ENCODE results near the gene ACAD10.
"Not testable (repeated sequence)": the region's sequence is repeated elsewhere in the genome, so short reads cannot be mapped to it uniquely, and the experiment has no call there.

The ACAD10 gene

DNA sequence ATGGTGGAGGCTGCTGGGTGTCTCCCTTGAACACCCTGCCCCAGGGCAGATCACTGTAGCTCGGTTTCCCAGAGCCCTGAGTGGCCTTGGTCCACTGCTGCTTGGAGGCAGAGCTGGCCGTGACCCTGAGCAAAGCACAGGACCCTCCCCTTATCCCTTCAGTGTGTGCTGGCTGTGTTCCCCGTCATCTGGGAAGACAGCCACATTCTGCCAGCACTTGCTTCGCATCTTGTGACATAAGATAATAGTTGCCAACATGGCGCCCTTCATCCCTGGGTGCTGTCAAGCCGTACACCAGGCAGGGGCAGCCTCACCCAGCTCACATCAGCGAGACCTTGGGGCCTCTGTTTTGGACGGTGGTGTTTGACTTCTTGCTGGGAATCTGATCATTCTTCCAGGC, 68.8 kb downstream of the ACAD10 start:
- DNase-seq = no peak

DNA sequence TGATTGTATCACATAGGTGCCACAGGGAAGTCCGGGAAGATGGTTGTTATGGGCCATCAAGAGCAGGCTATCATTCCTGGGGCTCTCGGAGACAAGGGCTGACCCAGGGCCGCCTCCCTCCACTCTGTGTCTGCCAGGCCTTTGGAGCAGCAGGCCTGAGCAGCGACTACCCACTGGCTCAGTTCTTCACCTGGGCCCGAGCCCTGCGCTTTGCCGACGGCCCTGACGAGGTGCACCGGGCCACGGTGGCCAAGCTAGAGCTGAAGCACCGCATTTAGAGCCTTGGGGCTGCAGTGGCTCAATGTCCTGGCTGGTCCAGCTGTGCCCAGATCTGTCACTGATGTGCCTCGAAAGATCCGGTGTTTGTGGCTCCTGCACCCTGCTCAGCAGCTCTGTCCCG, 70.3 kb downstream of the ACAD10 start:
- no peak for DNase-seq

DNA sequence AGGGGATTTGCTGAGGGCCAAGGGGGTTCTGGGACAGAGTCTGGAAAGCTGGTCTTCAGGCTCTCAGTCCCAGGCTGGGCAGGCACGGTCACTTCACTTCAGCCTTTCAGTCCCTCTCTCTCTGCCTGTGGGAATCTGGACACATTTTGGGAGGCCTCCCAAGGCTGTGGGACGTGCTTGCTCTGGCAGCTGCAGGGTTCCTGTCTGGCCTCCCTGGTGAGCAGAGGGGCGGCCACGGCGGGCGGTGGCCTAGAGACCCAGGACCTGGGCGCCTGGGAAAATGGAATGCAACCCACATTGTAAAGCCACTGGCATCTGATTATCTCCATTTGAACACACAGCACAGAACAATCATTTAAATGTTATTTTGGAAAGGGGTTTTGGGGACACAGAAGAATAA, 70.8 kb downstream of the ACAD10 start:
- no peak for DNase-seq

DNA sequence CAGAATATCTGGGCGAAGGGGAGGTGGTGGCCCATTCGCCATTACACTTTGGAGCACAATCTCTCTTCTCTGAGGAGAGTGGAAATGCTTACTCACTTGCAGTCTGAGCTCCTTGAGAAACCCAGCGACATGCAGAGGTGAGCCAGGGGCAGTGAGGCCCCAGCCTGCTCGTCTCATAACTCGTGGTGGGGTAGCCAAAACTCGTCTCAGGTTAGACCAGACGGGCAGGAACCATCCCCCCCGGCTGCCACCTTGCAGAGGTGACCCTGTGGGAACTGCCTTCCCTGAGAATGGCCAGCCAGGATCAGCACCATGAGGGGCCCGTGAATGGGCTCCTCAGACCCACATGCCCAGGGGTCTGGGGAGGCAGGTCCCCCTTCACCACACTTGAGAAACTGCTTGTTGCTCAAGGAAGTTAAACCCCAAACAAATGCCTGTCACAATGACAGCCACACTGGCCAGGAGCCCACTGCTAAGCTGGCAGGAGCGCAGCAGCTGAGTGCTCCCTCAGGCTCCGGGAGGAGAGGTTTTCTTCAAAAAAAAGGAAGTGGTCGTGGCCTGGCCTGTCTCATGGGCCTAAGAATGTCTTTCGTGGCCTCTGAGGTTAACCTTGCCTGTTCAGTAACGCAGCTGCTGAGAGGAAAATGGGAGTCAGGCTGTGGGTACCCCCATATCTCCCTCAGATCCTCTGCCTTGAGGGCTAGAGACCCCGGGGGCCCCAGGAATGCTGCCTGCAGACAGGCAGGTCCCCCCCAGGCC, 71.7 kb downstream of the ACAD10 start:
- DNase-seq = no peak

DNA sequence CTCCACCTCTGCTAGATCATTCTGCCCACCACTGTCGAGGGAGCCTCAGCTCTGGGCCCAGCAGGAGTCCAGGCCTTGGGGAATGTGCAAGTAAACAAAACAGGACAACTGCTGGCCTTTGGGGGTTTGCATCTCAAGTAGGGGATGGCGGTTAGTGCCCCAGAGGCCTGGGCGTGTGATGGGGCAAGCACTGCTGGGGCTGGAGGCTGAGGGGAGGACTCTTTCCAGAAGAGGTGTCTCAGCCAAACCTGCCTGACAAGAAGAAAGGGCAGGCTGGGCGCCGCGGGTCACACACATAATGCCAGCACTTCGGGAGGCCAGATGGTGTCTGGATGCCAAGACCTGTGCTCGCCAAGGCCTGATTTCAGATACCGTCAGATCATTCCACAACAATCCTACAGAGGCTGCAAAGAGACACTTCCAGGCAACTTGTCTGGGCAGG, 72.3 kb downstream of the ACAD10 start:
- no peak for DNase-seq

DNA sequence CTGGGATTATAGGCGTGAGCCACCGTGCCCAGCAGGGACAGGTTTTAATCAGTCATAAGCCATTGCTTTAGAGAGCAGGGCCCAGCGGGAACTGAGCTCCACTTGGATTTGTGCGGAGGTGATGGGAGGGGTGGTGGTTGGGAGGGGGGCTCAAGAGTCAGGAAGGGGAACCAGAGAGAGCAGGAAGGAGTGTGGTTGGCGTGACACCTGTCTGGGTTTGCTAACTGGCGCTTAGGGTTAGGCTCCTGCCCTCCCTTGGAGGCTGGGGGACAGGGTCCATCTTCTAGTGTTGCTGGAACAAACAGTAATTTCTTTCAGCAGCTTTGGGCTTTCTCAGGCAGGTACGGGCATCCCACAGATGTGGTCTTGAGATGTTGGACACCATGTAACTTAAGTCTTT, 73.4 kb downstream of the ACAD10 start:
- DNase-seq = no peak

DNA sequence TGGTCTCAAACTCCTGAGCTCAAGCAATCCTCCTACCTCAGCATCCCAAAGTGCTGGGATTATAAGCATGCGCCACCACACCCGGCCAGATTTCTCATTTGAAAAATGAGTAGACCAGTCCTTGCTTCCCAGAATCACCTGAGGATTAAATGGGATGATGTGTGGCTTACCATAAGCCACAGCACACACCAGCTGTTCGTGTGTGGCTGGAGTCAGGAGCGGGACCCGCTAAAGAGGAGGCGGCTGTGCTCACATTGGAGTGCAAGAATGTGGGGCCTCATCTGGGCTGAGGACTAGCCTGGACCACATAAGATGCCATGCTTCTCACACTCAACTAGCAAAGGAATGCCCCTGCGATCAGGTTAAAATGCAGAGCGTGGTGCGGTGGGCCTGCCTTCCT, 74.1 kb downstream of the ACAD10 start:
- no peak for DNase-seq

DNA sequence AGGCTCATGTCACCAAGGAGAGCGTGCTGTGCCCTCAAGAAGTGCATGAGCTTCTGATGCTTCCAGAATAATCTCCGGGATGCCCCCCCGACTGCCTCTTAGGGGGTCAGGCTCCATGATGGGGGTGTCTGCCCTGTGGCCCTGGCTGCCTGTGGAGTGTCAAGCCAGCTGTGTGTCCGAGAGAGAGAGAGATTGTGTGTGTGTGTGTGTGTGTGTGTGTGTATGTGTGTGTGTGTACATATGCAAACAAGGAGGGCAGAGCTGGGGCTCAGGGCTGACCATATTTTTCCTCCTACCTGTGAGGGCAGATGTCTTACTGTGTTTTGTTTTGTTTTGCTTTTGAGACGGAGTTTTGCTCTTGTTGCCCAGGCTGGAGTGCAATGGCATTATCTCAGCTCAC, 75.2 kb downstream of the ACAD10 start:
- no peak for DNase-seq

DNA sequence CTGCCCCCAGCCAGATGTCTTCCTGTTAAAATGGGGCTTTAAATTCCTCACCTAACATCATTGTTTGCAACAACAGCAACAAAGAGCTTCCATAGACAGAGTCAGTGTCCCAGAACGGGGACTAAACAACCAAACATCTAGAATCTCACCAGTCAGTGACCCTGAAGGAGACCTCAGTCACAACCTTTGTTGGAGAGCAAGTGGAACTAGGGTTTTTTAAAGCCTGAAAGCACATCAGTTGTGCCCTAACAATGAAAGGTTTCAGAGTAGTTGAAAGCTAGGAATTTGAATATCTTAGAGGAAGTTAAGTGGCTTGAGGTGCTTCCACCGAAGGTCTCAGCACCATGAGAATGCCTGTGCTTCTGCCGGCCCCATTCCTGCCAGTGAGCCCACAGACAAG, 75.9 kb downstream of the ACAD10 start:
- DNase-seq = no peak

DNA sequence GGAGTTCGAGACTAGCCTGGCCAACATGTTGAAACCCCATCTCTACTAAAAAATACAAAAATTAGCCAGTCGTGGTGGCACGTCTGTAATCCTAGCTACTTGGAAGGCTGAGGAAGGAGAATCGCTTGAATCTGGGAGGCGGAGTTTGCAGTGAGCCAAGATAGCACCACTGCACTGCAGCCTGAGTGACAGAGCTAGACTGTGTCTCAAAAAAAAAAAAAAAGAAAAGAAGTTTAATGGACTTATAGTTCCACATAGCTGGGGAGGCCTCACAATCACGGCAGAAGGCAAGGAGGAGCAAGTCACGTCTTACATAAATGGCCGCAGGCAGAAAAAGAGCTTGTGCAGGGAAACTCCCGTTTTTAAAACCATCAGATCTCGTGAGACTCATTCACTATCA, 77.7 kb downstream of the ACAD10 start:
- not testable (repeated sequence) for DNase-seq

DNA sequence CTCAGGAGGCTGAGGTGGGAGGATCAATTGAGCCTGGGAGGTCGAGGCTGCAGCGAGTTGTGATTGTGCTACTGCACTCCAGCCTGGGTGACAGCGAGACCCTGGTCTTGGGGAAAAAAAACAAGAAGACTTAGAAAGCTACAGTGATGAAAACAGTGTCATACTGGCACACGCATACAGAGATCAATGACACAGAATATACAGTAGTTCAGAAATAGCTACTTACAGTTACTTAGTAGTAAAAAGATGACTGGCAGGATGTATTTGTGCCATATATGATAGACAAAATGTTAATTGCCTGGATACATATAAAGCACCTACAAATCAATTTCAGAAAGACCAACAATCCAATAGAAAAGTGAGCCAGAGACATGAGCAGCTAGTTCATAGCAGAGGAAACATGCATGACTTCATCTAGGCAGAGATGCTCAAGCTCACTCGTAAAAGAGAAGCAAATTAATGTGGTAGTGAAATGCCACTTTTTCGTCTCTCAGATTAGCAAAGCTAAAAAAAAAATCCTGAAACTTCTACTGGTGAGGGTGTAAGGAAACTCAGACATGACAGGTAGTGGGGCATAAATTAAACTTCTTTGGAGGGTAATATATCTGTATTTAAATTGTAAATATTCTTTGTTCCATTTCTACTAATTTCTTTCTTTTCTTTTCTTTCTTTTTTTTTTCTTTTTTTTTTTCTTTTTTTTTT, 78.4 kb downstream of the ACAD10 start:
- no peak for DNase-seq

DNA sequence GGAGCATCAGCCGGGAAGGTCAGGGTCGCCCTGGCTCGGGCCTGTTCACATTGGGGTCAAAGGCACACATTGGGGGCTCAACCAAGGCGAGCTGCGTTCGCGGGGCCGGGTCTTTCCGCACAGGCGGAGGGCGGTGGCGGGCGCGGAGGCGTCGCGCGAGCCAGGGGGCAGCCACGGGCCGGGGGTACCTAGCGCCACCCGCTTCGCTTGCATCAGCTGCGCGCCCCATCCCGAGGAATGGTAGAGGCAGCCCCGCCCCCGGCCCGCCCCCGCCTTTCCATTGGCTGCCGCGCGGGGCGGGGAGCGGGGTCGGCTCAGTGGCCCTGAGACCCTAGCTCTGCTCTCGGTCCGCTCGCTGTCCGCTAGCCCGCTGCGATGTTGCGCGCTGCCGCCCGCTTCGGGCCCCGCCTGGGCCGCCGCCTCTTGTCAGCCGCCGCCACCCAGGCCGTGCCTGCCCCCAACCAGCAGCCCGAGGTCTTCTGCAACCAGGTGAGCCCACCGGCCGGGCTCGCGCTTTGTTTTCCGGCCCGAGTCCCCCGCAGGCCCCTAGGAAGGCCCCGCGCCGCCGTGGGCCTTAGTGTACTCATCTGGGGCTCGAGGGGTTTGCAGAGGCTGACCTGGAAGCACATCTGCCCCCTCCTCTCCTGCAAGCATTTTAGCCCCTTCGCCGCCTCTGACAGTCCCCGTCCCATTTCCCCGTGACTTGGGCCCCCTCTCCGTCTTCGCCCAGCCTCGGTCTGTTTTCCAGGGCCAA, 80.9 kb downstream of the ACAD10 start, which contains the start of gene ALDH2:
ALDH2 (plus strand) TSS at position 326 of the 754 bp plus-strand sequence; CDS start at position 376, 50 bp downstream.
- no peak for DNase-seq

DNA sequence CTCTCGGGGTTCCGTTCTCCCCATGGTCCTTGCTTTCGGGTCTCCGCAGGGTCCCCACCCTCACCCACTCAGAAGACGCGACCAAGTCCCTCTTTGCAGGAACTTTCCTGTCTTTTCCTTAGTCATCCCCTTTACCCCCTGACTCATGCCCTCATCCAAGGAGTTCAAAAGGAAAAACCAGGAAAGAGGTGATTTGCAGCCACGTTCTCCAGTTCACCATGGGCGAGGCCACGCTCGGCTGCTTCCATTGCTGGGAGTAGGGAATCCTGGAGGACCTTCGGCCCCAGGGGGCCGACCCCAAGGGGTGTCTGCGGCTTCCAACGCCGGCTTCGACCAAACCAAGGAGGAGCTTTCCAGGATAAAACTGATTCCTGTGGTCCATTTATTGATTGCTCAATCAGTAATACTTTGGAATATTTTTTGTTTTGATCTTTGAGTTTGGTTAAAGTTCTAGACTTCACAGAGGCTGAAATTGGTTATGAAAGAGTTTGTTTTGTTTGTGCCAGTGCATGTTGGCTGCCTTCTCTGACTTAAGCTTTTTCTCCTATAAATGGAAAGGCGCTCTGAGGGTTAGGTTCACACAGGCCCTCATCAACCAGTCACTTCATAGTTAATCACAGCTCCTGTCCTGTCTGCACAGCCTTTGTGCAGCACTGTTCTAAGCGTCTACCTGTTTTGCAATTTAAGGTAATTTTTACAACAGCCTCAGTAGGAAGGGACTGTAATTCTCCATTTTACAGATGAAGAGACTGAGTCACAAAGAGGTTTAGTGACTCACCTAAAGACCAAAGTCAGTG, 81.7 kb downstream of the ACAD10 start:
- no peak for DNase-seq

DNA sequence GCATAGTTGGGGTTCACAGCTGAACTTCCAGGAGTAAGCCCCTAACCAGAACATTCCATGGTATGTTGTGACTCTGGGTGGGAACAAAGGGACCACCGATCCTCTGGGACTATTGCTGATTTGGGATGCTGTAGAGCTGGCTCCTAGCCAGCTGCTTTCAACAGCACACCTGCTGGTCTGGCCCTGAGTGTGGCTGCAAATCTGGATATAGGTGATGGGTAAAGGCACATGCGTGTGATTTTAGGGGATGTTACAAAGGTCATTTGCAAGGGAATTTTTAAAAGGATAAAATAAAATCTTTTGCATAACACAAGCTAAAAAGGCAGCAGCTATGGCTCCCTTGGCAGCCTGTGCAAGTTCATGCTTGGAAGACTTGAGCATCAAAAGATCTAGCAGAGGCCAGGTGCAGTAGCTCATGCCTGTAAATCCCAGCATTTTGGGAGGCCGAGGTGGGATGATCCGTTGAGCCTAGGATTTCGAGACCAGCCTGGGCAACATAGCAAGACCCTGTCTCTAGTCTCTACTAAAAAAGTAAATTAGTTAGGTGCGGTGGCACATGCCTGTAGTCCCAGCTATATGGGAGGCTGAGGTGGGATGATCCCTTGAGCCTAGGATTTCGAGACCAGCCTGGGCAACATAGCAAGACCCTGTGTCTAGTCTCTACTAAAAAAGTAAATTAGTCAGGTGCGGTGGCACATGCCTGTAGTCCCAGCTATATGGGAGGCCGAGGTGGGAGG, 82.5 kb downstream of the ACAD10 start:
- no peak for DNase-seq

DNA sequence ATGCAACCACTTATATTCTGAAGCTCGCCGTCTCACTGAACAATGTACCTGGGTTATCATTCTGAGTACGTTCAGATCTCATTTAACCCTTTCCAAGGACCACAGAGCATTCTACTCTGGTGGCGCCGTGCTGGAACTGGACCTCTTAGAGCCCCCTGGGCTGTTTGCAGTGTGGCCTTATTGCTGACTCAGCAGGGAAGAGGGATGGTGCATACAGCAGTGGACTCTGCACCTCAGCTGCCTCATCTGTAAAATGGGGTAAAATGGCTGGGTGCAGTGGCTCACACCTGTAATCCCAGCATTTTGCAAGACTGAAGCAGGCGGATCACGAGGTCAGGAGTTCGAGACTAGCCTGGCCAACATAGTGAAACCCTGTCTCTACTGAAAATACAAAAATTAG, 83.7 kb downstream of the ACAD10 start:
- DNase-seq = no peak

DNA sequence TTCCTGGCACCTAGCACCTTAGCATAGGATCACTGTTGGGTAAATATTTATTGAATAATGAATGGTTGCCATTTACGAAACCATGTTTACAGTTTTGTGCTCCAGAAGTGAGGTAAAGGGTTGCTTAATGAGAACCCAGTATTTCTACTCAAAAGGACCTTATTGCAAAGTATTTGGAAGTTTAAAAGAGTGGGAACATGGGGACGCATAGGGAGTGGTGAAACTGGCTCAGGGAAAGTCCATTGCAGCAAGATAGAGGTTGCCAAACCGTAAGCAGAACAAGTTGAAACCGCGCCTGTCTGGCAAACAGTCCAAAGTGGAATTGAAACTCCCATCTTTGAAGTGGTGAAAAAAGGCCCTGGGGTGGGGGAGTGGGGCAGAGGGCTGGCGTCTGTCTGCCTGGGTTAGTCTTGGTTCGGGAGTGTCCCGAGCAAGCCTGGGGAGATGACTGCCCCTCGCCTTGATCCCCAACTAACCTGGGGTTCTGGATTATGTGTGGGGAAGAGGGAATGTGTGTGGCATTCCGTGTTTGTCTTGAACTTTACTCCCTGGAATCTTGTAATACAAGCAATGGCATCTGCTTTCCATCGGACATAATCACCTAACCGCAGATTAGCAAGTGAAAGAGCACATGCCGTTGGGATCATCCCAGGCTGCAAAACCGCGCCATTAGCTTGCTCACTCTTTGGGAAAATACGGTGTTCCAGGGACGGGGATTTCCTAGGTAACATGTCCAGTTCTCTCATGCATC, 88.1 kb downstream of the ACAD10 start:
- no peak for DNase-seq

DNA sequence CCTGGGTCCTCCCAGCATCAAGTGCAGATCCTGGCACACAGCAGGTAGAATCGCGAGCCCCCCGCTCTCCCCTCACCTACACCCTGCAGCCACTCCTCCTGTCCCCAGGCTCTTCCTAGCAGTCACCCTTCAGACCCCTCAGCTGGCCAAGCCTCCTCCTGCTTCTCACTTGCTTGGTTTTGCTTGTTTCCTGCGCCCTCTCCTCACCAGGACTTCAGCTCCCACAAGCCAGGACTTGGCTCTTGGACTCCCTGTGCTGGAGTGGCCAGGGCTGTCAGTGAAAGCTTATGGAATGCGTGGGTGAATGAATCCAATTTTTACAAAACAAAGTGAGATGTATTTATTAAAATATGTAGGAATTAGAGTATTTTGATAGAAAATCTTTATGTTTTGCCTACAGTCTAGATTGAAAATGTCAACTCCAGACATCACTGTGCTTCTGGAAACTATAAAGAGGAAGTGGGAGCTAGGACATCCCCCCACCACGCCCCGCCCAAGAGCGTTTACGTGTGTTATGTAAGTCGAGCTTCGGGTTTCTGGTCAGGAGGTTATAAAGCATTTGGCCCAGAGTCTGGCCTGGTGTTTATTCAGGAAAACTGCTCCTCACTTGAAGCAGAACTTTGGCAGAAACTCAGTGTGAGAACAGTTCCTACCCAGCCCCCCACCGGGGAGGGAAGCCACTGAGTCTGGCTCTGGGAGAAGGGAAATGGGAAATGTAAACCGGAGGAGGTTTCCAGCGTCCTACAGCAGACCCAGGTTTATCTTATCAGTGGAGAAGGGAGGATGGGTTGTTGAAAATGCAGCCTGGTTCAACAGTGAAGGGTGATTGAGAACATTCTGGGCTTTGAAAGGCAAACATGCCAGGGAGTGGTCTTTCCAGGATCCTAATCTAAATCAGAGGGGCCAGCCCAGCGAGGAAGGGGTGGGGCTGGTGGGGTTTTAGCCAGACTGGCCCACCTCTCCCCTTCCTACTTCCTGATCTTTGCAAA, 89.6 kb downstream of the ACAD10 start:
- no peak for DNase-seq

DNA sequence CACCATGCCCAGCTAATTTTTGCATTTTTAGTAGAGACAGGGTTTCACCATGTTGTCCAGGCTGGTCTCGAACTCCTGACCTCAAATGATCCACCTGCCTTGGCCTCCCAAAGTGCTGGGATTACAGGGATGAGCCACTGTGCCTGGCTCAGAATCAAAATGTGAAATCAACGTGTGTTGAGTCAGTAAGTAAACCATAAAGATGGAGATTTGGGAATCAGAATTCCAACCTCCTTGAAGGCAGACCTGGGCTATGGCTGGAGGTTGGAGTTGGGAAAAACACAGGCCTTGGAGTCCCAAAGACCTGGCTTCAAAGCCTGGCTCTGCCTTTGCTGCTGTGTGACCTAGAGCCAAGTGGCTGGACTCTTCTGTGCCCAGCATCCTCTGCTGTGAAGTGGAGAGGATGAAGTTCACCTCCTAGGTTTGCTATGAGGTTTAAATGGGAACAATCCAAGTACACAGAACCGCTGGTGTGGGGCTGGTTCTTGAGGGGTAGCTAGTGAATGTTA, 91.0 kb downstream of the ACAD10 start:
- no peak for DNase-seq

DNA sequence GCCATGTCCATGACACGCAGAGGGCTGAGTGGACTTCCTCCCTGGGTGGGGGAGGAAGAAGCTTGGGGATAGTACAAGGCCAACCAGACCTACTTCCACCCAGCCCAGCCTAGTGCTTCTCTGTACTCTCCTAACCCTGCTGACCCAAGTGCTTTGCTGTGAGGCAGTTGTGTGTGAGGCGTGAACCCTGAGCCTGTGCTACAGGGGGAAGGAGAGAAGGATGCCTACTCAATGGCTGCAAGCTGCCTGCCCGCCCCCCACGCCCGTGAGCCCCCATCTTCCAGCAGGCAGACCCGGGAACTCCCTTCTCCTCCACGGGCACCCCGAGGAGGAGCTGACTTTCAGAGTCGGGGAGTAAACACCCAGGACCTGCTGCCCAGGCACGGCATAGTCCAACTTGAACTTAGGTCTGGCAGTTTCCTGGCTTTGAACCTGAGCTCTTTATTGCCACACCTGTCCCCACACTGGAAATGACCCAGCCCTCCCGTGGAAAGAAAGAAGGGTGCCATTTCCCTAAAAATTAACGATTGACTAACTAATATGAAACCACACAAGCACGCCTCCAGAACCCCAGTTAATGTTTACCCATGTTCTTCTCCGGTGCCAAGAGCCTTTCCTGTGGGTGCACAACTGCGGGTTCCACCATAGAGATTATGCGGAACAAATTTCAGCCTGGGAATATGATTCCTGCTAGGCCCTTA, 91.6 kb downstream of the ACAD10 start:
- DNase-seq = no peak

Data from NCI-H187 (cell line).